Esophagus muscularis mucosa (tissue), 4 donors: Measurements from ENCODE around the gene CCNE1.

Experiments used
- EP300 ChIP-seq: sonication (generic); formaldehyde crosslinking; IDR thresholded peaks from one replicate; pipeline ENCODE4 v1.6.1; 2017; ENCODE audit warnings: antibody characterized with exemption
- POLR2A ChIP-seq: fragments of 450-650 bp; IDR thresholded peaks from one replicate; pipeline ENCODE4 v1.6.1; 2017; ENCODE audit warnings: antibody characterized with exemption, moderate library complexity, mild to moderate bottlenecking, low read depth
- TF ChIP-seq, protein P1 (sequence below), 3 experiments: fragments of 200-600 bp in 2 of 3; fragments of 450-650 bp in 1 of 3; sonication (generic) in 2 of 3; IDR thresholded peaks; one replicate each; pipeline ENCODE4 v1.5.1; 2017 to 2019; ENCODE audit warnings: antibody characterized with exemption in 3 of 3, mild to moderate bottlenecking in 2 of 3, moderate library complexity in 1 of 3

DNA sequence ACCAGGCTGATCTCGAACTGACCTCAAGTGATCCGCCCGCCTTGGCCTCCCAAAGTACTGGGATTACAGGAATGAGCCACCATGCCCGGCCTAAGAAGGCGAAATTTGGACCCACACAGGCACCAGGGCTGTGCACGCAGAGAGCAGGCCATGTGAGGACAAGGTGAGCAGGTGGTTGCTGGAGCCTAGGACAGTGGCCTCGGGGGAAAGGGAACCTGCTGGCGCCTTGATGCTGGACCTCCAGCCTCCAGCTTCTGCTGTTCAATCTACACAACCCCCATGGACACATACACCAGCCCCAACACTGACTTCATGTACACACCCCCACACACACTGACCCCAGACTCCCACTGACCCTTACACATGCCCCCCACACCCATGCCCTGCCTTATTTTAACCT lies 41.8 kb upstream of the CCNE1 start:
- TF ChIP-seq, protein P1, sequence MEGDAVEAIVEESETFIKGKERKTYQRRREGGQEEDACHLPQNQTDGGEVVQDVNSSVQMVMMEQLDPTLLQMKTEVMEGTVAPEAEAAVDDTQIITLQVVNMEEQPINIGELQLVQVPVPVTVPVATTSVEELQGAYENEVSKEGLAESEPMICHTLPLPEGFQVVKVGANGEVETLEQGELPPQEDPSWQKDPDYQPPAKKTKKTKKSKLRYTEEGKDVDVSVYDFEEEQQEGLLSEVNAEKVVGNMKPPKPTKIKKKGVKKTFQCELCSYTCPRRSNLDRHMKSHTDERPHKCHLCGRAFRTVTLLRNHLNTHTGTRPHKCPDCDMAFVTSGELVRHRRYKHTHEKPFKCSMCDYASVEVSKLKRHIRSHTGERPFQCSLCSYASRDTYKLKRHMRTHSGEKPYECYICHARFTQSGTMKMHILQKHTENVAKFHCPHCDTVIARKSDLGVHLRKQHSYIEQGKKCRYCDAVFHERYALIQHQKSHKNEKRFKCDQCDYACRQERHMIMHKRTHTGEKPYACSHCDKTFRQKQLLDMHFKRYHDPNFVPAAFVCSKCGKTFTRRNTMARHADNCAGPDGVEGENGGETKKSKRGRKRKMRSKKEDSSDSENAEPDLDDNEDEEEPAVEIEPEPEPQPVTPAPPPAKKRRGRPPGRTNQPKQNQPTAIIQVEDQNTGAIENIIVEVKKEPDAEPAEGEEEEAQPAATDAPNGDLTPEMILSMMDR (IDR thresholded peaks at IDR 0.05), result no peak
- no peak for TF ChIP-seq EP300
- no peak for TF ChIP-seq POLR2A
